ENCODE data around the gene TMEM205. TPM values are rescaled to one million over a fixed set of nuclear protein-coding genes. Genes with fewer than 3 reads are reported as not detected.
A peak's percentile ranks its signal among the peaks of the same experiment; 100 is the strongest.

TMEM205 gene
- total RNA-seq, result 100 to 1,000 TPM in 1 of 2 donors, 10 to 100 TPM in 1; 59.3 to 161 TPM
- 100 to 1,000 TPM; 120 to 125 TPM for polyA plus RNA-seq (ENCODE audit: insufficient read length in 2 of 2)
- long read RNA-seq, donor 1, transcript TMEM205-216 (4 exons, 792 nt), result major isoform, 37 of 82 reads
- long read RNA-seq, donor 1, transcript TMEM205-203 (2 exons, 1,147 nt), result minor isoform, 12 of 82 reads
- long read RNA-seq, donor 1, transcript TMEM205-201 (3 exons, 1,034 nt), result minor isoform, 7 of 82 reads
- long read RNA-seq, donor 1, transcript TMEM205-210 (4 exons, 840 nt), result minor isoform, 8 of 82 reads
- long read RNA-seq, donor 1, partial matches to known transcripts, result 0 of 82 reads
- long read RNA-seq, donor 1, other reads (novel, unspliced or antisense), result 0 of 82 reads
- long read RNA-seq, donor 2, transcript TMEM205-203 (2 exons, 1,147 nt), result minor isoform, 5 of 27 reads
- long read RNA-seq, donor 2, transcript TMEM205-201 (3 exons, 1,034 nt), result minor isoform, 6 of 27 reads
- long read RNA-seq, donor 2, transcript TMEM205-216 (4 exons, 792 nt), result major isoform, 12 of 27 reads
- long read RNA-seq, donor 2, partial matches to known transcripts, result 0 of 27 reads
- long read RNA-seq, donor 2, other reads (novel, unspliced or antisense), result 0 of 27 reads
- long read RNA-seq, donor 3, transcript TMEM205-216 (4 exons, 792 nt), result major isoform, 8 of 30 reads
- long read RNA-seq, donor 3, transcript TMEM205-203 (2 exons, 1,147 nt), result minor isoform, 5 of 30 reads
- long read RNA-seq, donor 3, partial matches to known transcripts, result 0 of 30 reads
- long read RNA-seq, donor 3, other reads (novel, unspliced or antisense), result 0 of 30 reads
- long read RNA-seq, donor 4, transcript TMEM205-216 (4 exons, 792 nt), result major isoform, 34 of 85 reads
- long read RNA-seq, donor 4, transcript TMEM205-202 (4 exons, 916 nt), result minor isoform, 9 of 85 reads
- long read RNA-seq, donor 4, transcript TMEM205-201 (3 exons, 1,034 nt), result minor isoform, 14 of 85 reads
- long read RNA-seq, donor 4, transcript TMEM205-203 (2 exons, 1,147 nt), result minor isoform, 12 of 85 reads
- long read RNA-seq, donor 4, partial matches to known transcripts, result 0 of 85 reads
- long read RNA-seq, donor 4, other reads (novel, unspliced or antisense), result 0 of 85 reads

- peak; percentile 92 to 100 (median 98) for DNase-seq (ENCODE audit: low read depth in 4 of 6, low spot score in 6 of 6)
- peak within 1 kb of the TSS; percentile 89 for H3K27ac ChIP-seq (ENCODE audit: low read depth, low read length)
- WGBS (ENCODE audit: insufficient coverage), result 0% methylated on average over 42 of the region's 50 CpGs
- H3K4me1 ChIP-seq (ENCODE audit: control insufficient read depth, insufficient read depth, low read length), result peaks cover 28% of the 10 kb centered on the region
- peaks cover 19% of the 10 kb centered on the region for H3K36me3 ChIP-seq (ENCODE audit: control insufficient read depth, insufficient read depth, low read length)
- peak within 1 kb of the TSS; percentile 87 for H3K4me3 ChIP-seq (ENCODE audit: low read depth, low read length)
- no peaks in the 10 kb centered on the region for H3K27me3 ChIP-seq (ENCODE audit: control insufficient read depth, insufficient read depth, low read length)
- no peaks in the 10 kb centered on the region for H3K9me3 ChIP-seq (ENCODE audit: control insufficient read depth, insufficient read depth, low read length)
These were observed at the start of gene TMEM205, which contains the start of gene CCDC159 for GRCh38 chr19:11346104-11346940. Gene TMEM205 (minus strand): TSS chr19:11346268. CDS start chr19:11345619, 649 bp downstream. Gene CCDC159 (plus strand): TSS chr19:11346519. CDS start chr19:11346607, 88 bp downstream.

DNA sequence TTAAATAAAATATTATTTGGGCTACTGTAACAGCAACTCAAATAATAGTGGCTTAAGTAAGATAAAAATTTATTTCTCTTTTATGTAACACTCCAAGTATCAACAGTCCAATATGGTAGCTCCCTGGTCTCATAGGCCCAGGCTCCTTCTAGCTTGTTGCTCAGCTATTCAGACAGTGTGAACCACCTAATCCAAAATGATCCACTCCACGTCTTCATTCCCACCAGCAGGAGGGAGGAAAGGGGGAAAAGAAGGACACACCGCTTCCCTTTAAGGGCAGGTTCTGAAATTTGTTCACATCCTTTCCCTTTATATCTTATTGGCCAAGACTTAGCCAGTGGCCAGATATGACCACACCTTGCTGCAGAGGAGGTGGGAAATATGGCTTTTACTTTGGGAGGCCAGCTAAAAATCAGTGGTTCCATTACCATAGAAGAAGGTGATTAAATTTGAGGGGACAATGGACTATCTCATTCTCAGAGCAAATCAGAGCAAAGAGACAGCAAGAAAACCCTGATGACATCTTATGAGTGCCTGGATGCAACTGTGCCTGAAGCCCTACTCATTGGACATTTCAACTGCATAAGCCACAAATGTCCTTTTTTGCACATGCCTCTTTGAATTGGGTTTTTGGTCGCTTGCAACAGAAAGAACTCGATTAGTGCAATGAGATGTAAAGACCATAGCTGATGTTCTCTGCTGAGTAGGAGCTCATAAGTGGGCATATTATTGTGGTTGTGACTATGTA is 45.0 kb upstream of the TMEM205 start:
- Histone ChIP-seq H3K4me3 (ENCODE audit: low read depth, low read length) (no peak overlapping the region), H3K36me3 (ENCODE audit: control insufficient read depth, insufficient read depth, low read length) (no peaks in the 10 kb centered on the region), H3K9me3 (ENCODE audit: control insufficient read depth, insufficient read depth, low read length) (no peaks in the 10 kb centered on the region), H3K4me1 (ENCODE audit: control insufficient read depth, insufficient read depth, low read length) (no peaks in the 10 kb centered on the region), H3K27me3 (ENCODE audit: control insufficient read depth, insufficient read depth, low read length) (no peaks in the 10 kb centered on the region), H3K27ac (ENCODE audit: low read depth, low read length) (no peak overlapping the region)
- DNase-seq (ENCODE audit: low read depth in 4 of 6, low spot score in 6 of 6), result no peak
- WGBS (ENCODE audit: insufficient coverage), result no CpG with 5 or more reads among the region's 4 CpGs

GRCh38 chr19:11390359-11390758 is 44.3 kb upstream of the TMEM205 start:
- Histone ChIP-seq H3K27me3 (ENCODE audit: control insufficient read depth, insufficient read depth, low read length) (no peaks in the 10 kb centered on the region), H3K27ac (ENCODE audit: low read depth, low read length) (no peak overlapping the region), H3K4me3 (ENCODE audit: low read depth, low read length) (no peak overlapping the region), H3K36me3 (ENCODE audit: control insufficient read depth, insufficient read depth, low read length) (no peaks in the 10 kb centered on the region), H3K4me1 (ENCODE audit: control insufficient read depth, insufficient read depth, low read length) (no peaks in the 10 kb centered on the region), H3K9me3 (ENCODE audit: control insufficient read depth, insufficient read depth, low read length) (no peaks in the 10 kb centered on the region)
- DNase-seq (ENCODE audit: low read depth in 4 of 6, low spot score in 6 of 6), result no peak
- WGBS (ENCODE audit: insufficient coverage), result no CpG with 5 or more reads among the region's 2 CpGs

DNA sequence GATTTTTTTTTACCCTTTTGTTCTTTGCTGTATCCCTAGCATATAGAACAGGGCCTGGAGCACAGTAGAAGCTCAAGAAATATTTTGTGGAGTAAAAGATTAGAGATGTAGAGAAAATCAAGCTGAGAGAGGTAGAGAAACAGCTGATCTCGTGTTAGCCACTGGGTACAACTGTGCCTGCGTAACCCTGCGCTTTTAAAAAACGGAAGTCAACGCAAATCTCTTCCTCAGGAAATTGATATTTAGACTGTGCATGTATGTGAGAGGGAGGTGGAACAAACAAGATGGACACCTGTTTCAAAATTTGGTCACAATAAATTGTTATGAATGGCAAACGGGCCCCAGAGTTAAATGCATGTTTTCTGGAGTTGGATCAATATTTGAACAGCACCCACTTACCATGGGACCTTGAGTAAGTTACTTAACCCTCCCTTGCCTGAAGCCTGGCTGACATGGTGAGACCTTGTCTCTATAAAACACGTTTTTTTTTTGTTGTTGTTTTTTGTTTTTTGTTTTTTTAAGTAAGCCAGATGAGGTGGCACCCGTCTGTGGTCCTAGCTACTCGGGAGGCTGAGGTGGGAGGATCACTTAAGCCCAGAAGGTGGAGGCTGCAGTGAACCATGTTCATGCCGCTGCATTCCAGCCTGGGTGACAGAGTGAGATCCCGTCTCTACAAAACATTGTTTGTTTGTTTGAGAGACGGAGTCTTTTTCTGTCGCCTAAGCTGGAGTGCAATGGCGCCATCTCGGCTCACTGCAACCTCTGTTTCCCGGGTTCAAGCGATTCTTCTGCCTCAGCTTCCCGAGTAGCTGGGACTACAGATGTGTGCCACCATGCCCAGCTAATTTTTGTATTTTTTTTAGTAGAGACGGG is 41.3 kb upstream of the TMEM205 start:
- no peak for DNase-seq (ENCODE audit: low read depth in 4 of 6, low spot score in 6 of 6)
- no peak overlapping the region for H3K4me3 ChIP-seq (ENCODE audit: low read depth, low read length)
- WGBS (ENCODE audit: insufficient coverage), result 88% methylated on average over 11 of the region's 19 CpGs
- peaks cover 21% of the 10 kb centered on the region for H3K4me1 ChIP-seq (ENCODE audit: control insufficient read depth, insufficient read depth, low read length)
- H3K9me3 ChIP-seq (ENCODE audit: control insufficient read depth, insufficient read depth, low read length), result no peaks in the 10 kb centered on the region
- no peak overlapping the region for H3K27ac ChIP-seq (ENCODE audit: low read depth, low read length)
- no peaks in the 10 kb centered on the region for H3K36me3 ChIP-seq (ENCODE audit: control insufficient read depth, insufficient read depth, low read length)
- H3K27me3 ChIP-seq (ENCODE audit: control insufficient read depth, insufficient read depth, low read length), result peaks cover 21% of the 10 kb centered on the region

GRCh38 chr19:11384778-11385129 is 38.7 kb upstream of the TMEM205 start:
- Histone ChIP-seq H3K36me3 (ENCODE audit: control insufficient read depth, insufficient read depth, low read length) (no peaks in the 10 kb centered on the region), H3K4me3 (ENCODE audit: low read depth, low read length) (no peak overlapping the region), H3K4me1 (ENCODE audit: control insufficient read depth, insufficient read depth, low read length) (peaks cover 37% of the 10 kb centered on the region), H3K27me3 (ENCODE audit: control insufficient read depth, insufficient read depth, low read length) (peaks cover 32% of the 10 kb centered on the region), H3K27ac (ENCODE audit: low read depth, low read length) (no peak overlapping the region), H3K9me3 (ENCODE audit: control insufficient read depth, insufficient read depth, low read length) (no peaks in the 10 kb centered on the region)
- DNase-seq (ENCODE audit: low read depth in 4 of 6, low spot score in 6 of 6), result no peak
- 100% methylated on average over 2 of the region's 5 CpGs for WGBS (ENCODE audit: insufficient coverage)

DNA sequence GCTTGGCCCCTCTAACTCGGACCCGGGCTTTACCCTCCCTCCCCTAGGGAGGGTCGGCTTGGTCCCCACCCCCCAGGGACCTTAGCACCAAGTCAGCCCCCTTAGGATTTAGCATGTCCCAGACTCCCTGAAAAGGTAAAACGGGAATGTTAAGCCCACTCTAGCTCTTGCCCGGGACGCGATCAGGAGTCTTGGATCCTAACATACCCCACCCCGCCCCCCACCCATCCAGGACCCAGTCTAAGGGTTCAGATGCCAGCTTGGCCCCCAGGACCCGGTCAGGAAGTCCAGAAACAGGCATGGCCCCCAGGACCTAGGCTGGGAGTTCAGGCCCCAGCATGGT is 37.6 kb upstream of the TMEM205 start:
- no peaks in the 10 kb centered on the region for H3K9me3 ChIP-seq (ENCODE audit: control insufficient read depth, insufficient read depth, low read length)
- H3K27ac ChIP-seq (ENCODE audit: low read depth, low read length), result no peak overlapping the region
- no peaks in the 10 kb centered on the region for H3K36me3 ChIP-seq (ENCODE audit: control insufficient read depth, insufficient read depth, low read length)
- H3K4me3 ChIP-seq (ENCODE audit: low read depth, low read length), result peak overlapping the region; percentile 26
- H3K27me3 ChIP-seq (ENCODE audit: control insufficient read depth, insufficient read depth, low read length), result peaks cover 32% of the 10 kb centered on the region
- DNase-seq (ENCODE audit: low read depth in 4 of 6, low spot score in 6 of 6), result no peak
- 0% methylated on average over 7 of the region's 9 CpGs for WGBS (ENCODE audit: insufficient coverage)
- H3K4me1 ChIP-seq (ENCODE audit: control insufficient read depth, insufficient read depth, low read length), result peaks cover 37% of the 10 kb centered on the region

- H3K4me1 ChIP-seq (ENCODE audit: control insufficient read depth, insufficient read depth, low read length), result peaks cover 42% of the 10 kb centered on the region
- DNase-seq (ENCODE audit: low read depth in 4 of 6, low spot score in 6 of 6), result no peak
- peaks cover 5% of the 10 kb centered on the region for H3K36me3 ChIP-seq (ENCODE audit: control insufficient read depth, insufficient read depth, low read length)
- no peaks in the 10 kb centered on the region for H3K9me3 ChIP-seq (ENCODE audit: control insufficient read depth, insufficient read depth, low read length)
- H3K27ac ChIP-seq (ENCODE audit: low read depth, low read length), result no peak overlapping the region
- peak overlapping the region; percentile 13 for H3K4me3 ChIP-seq (ENCODE audit: low read depth, low read length)
- H3K27me3 ChIP-seq (ENCODE audit: control insufficient read depth, insufficient read depth, low read length), result peaks cover 32% of the 10 kb centered on the region
- WGBS (ENCODE audit: insufficient coverage), result under 1% methylated on average over 55 of the region's 65 CpGs
These were observed 37.0 kb upstream of the TMEM205 start for GRCh38 chr19:11382898-11383705.

Data from spinal cord (tissue), 10 donors.